Ovary (tissue), 9 donors: ENCODE data around the gene ERH. TPM values are rescaled to one million over a fixed set of nuclear protein-coding genes. Genes with fewer than 3 reads are reported as not detected.

Experiments
- DNase-seq, 5 donors: peaks; one replicate each; pipeline ENCODE4 v3.0.0-alpha.2; 2019 to 2020
- H3K27ac ChIP-seq, 2 donors: fragments of 200-600 bp; one replicate each; pipeline versions ENCODE4 v1.5.1 to v1.8.0; 2019 to 2022
- H3K27me3 ChIP-seq: fragments of 200-600 bp; one replicate; pipeline ENCODE4 v1.8.0; 2022
- H3K36me3 ChIP-seq: fragments of 200-600 bp; sonication (generic); one replicate; pipeline ENCODE4 v1.5.1; 2019
- H3K4me1 ChIP-seq: one replicate; pipeline ENCODE4 v1.8.1; 2013; ENCODE audit warnings: mild to moderate bottlenecking, moderate library complexity; ENCODE audit not compliant: insufficient read depth
- H3K4me3 ChIP-seq: fragments of 200-600 bp; sonication (generic); one replicate; pipeline ENCODE4 v1.5.1; 2017
- H3K9me3 ChIP-seq, 2 donors: fragments of 200-600 bp in 1 of 2; sonication (generic) in 1 of 2; one replicate each; pipeline versions ENCODE4 v1.5.1 to v1.8.1; 2013 to 2019; ENCODE audit warnings: mild to moderate bottlenecking in 1 of 2, moderate library complexity in 1 of 2
- CTCF ChIP-seq, 3 donors: fragments of 450-650 bp in 2 of 3; fragments of 200-600 bp in 1 of 3; IDR thresholded peaks; one replicate each; pipeline versions ENCODE4 v1.5.1 to v1.8.0; 2016 to 2022; ENCODE audit warnings: antibody characterized with exemption in 3 of 3, mild to moderate bottlenecking in 1 of 3
- EP300 ChIP-seq: sonication (generic); formaldehyde crosslinking; IDR thresholded peaks from one replicate; pipeline ENCODE4 v1.6.1; 2017; ENCODE audit warnings: antibody characterized with exemption
- POLR2A ChIP-seq: fragments of 450-650 bp; IDR thresholded peaks from one replicate; pipeline ENCODE4 v1.6.1; 2017; ENCODE audit warnings: antibody characterized with exemption, mild to moderate bottlenecking, moderate library complexity
- WGBS, 3 donors: extraction: QIAGEN DNeasy Blood & Tissue Kit in 1 of 3; methylation state at CpG; one replicate each; pipeline versions ENCODE4 v1.1.5 to v1.1.7; 2013 to 2017; 5-methylcytosine and 5-hydroxymethylcytosine counted together
- intact Hi-C, 4 donors: fragments of 100-400 bp; cut with DNase I; formaldehyde crosslinking; loops; one replicate each; pipeline versions ENCODE4 v1.11.0 to v1.15.1; 2022 to 2023
- polyA plus RNA-seq, 2 donors: library from polyadenylated mRNA; stranded (reverse); fragments of 200-250 nt in 1 of 2; fragments of 350-450 nt in 1 of 2; fragmentation: Illumina TruSeq in 1 of 2; extraction: RNeasy Lipid Tissue Mini Kit (QIAGEN cat#74804) in 1 of 2; gene quantifications; one replicate each; pipeline ENCODE4 v1.2.3, GENCODE V29; 2013 to 2014
- total RNA-seq, 7 donors: library from RNA; depleted of rRNA in 2 of 7; stranded (reverse); fragments of >200 nt in 2 of 7; fragmentation: NEBNext Ultra II Directional in 3 of 7; extraction: Animal tissue kit (Norgen Biotek cat#: 25700) in 3 of 7; gene quantifications; one replicate each; pipeline versions ENCODE4 v1.1.0 to v1.2.4, GENCODE V29; 2016 to 2023
- donor health status: DM: no; HTN: no; CAD: no; lungs with moderate emphysema.
- donor health status: DM: no; HTN: no; CAD: no.
- donor health status: Bipolar disorder and iron deficiency.
- donor health status: DM: yes; HTN: yes; CAD: no.
- donor health status: DM: no; HTN: no; CAD: no.
- donor health status: DM: yes; HTN: yes; CAD: no.

ERH gene
- total and polyA plus RNA-seq, 9 donors = 64.3 to 206 (median 158) TPM

GRCh38 chr14:69375722-69376121, 22.4 kb downstream of the ERH start:
- no peaks in the 10 kb centered on the region for H3K36me3 ChIP-seq
- intact Hi-C loops = no loop called here
- H3K27me3 ChIP-seq = no peaks in the 10 kb centered on the region
- TF ChIP-seq POLR2A (no peak), CTCF (IDR thresholded peaks at IDR 0.05) (no peak), EP300 (no peak)
- WGBS, 3 donors = 97% methylated on average over 5 of the region's 5 CpGs
- peaks cover 1% of the 10 kb centered on the region for H3K4me1 ChIP-seq
- no peak overlapping the region for H3K4me3 ChIP-seq
- H3K9me3 ChIP-seq = no peaks in the 10 kb centered on the region
- DNase-seq = no peak
- H3K27ac ChIP-seq = no peak overlapping the region

- TF ChIP-seq POLR2A (no peak), EP300 (no peak), CTCF (IDR thresholded peaks at IDR 0.05) (no peak)
- intact Hi-C loops = no loop called here
- Histone ChIP-seq H3K36me3 (no peaks in the 10 kb centered on the region), H3K4me1 (no peaks in the 10 kb centered on the region), H3K27ac (no peak overlapping the region), H3K4me3 (no peak overlapping the region), H3K27me3 (no peaks in the 10 kb centered on the region), H3K9me3 (no peaks in the 10 kb centered on the region)
- 85 to 96% (median 95%) methylated on average over 3 of the region's 3 CpGs for WGBS, 3 donors
- DNase-seq = no peak
Measured at GRCh38 chr14:69375182-69375581, 22.9 kb downstream of the ERH start.

- H3K4me1 ChIP-seq = no peaks in the 10 kb centered on the region
- TF ChIP-seq CTCF (IDR thresholded peaks at IDR 0.05) (no peak), EP300 (no peak), POLR2A (no peak)
- no peaks in the 10 kb centered on the region for H3K9me3 ChIP-seq
- no peak overlapping the region for H3K27ac ChIP-seq
- no peaks in the 10 kb centered on the region for H3K27me3 ChIP-seq
- no peak overlapping the region for H3K4me3 ChIP-seq
- H3K36me3 ChIP-seq = no peaks in the 10 kb centered on the region
- no peak for DNase-seq
- intact Hi-C loops = no loop called here
Measured at GRCh38 chr14:69374235-69374634, 23.9 kb downstream of the ERH start.

- Histone ChIP-seq H3K36me3 (no peaks in the 10 kb centered on the region), H3K4me3 (no peak overlapping the region), H3K27ac (no peak overlapping the region), H3K4me1 (no peaks in the 10 kb centered on the region), H3K9me3 (no peaks in the 10 kb centered on the region), H3K27me3 (no peaks in the 10 kb centered on the region)
- TF ChIP-seq EP300 = no peak
- no peak for TF ChIP-seq CTCF (IDR thresholded peaks at IDR 0.05)
- TF ChIP-seq POLR2A = no peak
- DNase-seq = no peak
- 0 to 100% (median 97%) methylated on average over 1 of the region's 1 CpG for WGBS, 3 donors
- intact Hi-C loops = no loop called here
Measured at GRCh38 chr14:69373104-69373503, 25.0 kb downstream of the ERH start.

- TF ChIP-seq EP300 = no peak
- no peak for TF ChIP-seq CTCF (IDR thresholded peaks at IDR 0.05)
- no peak for TF ChIP-seq POLR2A
- Histone ChIP-seq H3K4me3 (no peak overlapping the region), H3K9me3 (no peaks in the 10 kb centered on the region), H3K4me1 (no peaks in the 10 kb centered on the region), H3K27ac (no peak overlapping the region), H3K36me3 (no peaks in the 10 kb centered on the region), H3K27me3 (no peaks in the 10 kb centered on the region)
- DNase-seq = no peak
- 95 to 100% (median 98%) methylated on average over 3 of the region's 3 CpGs for WGBS, 3 donors
- intact Hi-C loops = no loop called here
Measured at GRCh38 chr14:69372146-69372545, 26.0 kb downstream of the ERH start.
